Measurements from ENCODE around the gene ARVCF.

Gene ARVCF

DNA sequence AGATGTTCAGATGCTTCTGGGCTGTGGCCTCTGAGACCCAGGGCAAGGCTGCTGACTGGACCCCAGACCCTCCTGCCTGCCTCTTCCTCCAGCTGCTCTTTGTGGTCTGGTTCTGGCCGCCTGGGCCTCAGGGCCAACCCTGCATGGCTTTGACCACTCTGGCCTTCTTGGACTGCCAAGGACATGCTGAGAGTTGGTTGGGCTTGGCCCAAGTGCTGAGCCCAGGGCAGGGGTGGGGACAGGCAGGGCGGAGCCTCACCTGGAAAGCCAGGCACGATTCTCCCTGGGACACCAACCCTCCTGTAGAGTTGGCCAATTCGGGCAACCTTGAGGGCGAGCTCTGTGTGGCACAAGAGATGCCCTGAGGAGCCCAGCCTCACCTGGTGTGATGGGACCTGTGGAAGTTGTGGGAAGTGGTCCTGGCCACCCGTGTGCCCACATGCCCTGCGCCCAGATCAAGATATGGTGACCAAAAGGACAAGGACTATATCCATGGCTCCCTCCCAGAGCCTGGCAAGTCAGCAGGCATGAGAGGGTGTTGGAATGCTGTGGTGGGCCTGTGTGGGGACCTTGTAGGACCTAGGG lies 15.9 kb upstream of the ARVCF start:
- Histone ChIP-seq H3K9me3 (ENCODE audit: low read length) (no peaks in the 10 kb centered on the region), H3K4me1 (ENCODE audit: insufficient read depth, low read length) (no peaks in the 10 kb centered on the region), H2AFZ (ENCODE audit: low read depth, low read length) (no peak overlapping the region), H3K27me3 (ENCODE audit: insufficient read depth, low read length) (no peaks in the 10 kb centered on the region), H3K36me3 (ENCODE audit: insufficient read depth, low read length) (no peaks in the 10 kb centered on the region), H3K4me3 (ENCODE audit: low read length) (no peak overlapping the region)

DNA sequence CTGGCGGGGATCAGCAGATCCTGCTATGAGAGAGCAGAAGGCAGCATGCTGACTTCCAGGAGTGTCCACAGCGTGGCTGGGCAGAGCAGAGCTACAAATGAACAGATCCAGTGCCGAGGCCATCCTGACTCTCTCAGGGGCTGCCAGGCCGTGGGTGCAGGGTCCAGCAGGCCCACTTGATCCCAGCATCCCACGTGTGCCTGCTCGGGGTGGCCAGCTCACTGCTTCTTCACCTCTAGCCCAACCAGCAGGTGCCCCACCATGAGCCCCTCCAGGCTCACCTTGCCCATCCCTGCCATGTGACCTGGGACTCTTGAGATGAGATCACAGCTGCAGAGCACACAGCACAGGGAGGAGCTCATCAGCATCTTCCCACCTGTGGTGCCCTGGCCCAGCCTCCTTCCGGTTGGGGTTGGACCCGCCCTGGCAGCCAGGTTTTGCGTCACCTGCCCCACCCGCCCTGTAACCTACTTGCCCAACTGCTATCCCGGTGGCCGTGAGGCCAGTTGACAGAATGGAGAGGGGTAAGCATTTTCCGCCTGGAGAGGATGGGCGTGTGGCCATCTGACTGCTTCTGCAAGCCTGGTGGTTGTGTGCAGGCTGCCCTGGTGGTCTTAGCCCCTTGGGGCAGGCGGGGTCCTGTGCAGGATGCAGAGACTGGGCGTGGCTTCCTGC lies 15.2 kb upstream of the ARVCF start:
- Histone ChIP-seq H3K4me3 (ENCODE audit: low read length) (no peak overlapping the region), H2AFZ (ENCODE audit: low read depth, low read length) (no peak overlapping the region), H3K36me3 (ENCODE audit: insufficient read depth, low read length) (no peaks in the 10 kb centered on the region), H3K9me3 (ENCODE audit: low read length) (no peaks in the 10 kb centered on the region), H3K27me3 (ENCODE audit: insufficient read depth, low read length) (no peaks in the 10 kb centered on the region), H3K4me1 (ENCODE audit: insufficient read depth, low read length) (no peaks in the 10 kb centered on the region)

DNA sequence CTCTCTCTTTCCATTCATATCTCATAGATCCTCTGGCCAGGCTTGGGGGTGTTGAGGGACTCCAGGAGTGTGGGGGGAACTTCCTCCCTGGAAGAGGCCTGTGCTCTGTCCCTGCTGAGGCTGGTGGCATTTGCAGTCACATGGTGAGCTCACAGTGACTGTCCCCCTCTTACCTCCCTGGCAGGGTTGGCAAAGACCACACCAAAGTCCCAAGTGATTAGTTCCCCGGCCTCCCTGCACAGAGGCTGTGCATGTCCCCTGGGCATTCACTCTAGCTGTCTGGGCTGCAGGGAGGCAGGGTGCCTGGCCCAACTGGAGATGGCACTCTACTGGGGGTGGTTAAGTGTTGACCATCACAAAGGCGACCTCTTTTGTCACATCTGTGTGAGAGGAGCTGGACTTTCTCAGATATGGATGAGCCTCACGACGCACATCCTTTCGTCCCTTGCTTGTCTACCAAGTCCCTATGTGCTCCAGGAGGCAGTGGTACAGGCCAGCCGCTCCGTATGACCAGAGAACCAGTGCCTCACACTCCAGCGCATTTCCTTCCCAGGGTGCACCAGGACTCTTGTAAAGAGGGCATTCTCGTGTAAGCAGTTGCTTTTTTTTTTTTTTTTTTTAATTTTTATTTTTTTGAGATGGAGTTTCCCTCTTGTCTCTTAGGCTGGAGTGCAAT lies 13.1 kb upstream of the ARVCF start:
- Histone ChIP-seq H2AFZ (ENCODE audit: low read depth, low read length) (no peak overlapping the region), H3K4me3 (ENCODE audit: low read length) (no peak overlapping the region), H3K27me3 (ENCODE audit: insufficient read depth, low read length) (no peaks in the 10 kb centered on the region), H3K4me1 (ENCODE audit: insufficient read depth, low read length) (no peaks in the 10 kb centered on the region), H3K36me3 (ENCODE audit: insufficient read depth, low read length) (no peaks in the 10 kb centered on the region), H3K9me3 (ENCODE audit: low read length) (peaks cover 2% of the 10 kb centered on the region)

DNA sequence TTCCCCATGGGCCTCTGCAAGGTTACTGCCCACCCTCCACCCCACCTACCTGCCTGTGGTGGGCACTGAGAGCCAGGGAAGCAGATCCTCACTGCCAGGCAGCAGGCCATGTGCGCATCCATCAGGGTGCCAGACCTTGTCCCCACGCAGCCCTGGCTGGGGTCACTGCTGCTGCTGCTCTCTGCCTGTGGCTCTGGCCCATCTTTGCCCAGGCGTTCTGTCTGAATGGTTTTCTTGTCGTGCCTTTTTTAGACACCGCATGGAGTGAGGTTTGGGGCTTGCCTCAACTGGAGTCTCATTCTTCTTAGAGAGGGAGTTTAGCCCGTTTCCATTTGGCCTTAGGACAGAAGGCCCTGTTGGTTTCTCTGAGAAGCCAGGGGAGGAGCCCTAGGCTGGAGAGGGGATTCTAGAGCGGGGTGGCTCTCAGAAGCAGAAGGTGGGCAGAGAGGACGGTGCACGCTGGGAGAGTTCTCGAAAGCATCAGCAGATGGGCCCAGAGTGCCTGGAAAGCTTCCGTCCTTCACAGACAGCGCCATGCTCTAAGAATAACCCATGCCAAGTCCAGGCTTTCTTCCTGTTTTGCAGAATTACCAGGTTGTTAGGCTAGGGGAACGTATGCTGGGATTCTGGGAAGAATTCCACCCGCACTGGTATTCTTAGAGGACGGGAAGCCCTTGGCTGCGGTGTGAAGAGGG lies 12.4 kb upstream of the ARVCF start:
- Histone ChIP-seq H2AFZ (ENCODE audit: low read depth, low read length) (no peak overlapping the region), H3K27me3 (ENCODE audit: insufficient read depth, low read length) (no peaks in the 10 kb centered on the region), H3K9me3 (ENCODE audit: low read length) (peaks cover 2% of the 10 kb centered on the region), H3K4me3 (ENCODE audit: low read length) (no peak overlapping the region), H3K4me1 (ENCODE audit: insufficient read depth, low read length) (no peaks in the 10 kb centered on the region), H3K36me3 (ENCODE audit: insufficient read depth, low read length) (no peaks in the 10 kb centered on the region)

DNA sequence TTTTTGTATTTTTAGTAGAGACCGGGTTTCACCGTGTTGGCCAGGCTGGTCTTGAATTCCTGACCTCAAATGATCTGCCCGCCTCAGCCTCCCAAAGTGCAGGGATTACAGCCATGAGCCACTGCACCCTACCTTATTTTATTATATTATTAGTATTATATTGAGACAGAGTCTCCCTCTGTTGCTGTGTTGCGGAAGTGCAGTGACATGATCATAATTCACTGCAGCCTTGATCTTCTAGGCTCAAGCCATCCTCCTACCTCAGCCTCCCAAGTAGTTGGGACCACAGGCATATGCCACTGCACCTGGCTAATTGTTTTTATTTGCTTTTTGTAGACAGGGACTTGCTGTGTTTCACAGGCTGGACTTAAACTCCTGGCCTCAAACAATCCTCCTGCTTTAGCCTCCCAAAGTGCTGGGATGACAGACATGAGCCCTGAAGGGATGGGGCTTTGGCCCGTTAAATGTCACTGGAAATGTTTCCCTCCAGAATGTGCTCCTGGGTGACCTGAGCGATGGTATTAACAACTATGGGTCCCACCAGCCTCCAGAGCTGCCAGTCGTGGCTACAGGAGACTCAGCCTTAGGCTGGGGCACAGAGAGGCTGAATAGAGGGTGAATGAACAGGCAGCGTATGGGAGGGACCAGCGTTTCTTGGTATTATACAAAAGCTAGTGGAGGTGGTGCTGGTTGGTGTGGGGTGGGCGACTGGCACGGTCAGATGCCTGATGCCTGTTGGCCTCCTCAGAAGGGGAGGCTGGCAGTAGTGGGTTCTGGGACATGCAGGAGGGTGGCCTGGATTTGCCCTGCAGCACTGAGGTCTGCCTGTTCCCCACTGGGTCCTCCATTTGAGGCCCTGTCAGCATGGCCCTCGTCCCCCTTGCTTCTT lies 11.6 kb upstream of the ARVCF start:
- no peak overlapping the region for H2AFZ ChIP-seq (ENCODE audit: low read depth, low read length)
- peaks cover 2% of the 10 kb centered on the region for H3K9me3 ChIP-seq (ENCODE audit: low read length)
- no peaks in the 10 kb centered on the region for H3K4me1 ChIP-seq (ENCODE audit: insufficient read depth, low read length)
- no peak overlapping the region for H3K4me3 ChIP-seq (ENCODE audit: low read length)
- H3K27me3 ChIP-seq (ENCODE audit: insufficient read depth, low read length), result no peaks in the 10 kb centered on the region
- H3K36me3 ChIP-seq (ENCODE audit: insufficient read depth, low read length), result no peaks in the 10 kb centered on the region

DNA sequence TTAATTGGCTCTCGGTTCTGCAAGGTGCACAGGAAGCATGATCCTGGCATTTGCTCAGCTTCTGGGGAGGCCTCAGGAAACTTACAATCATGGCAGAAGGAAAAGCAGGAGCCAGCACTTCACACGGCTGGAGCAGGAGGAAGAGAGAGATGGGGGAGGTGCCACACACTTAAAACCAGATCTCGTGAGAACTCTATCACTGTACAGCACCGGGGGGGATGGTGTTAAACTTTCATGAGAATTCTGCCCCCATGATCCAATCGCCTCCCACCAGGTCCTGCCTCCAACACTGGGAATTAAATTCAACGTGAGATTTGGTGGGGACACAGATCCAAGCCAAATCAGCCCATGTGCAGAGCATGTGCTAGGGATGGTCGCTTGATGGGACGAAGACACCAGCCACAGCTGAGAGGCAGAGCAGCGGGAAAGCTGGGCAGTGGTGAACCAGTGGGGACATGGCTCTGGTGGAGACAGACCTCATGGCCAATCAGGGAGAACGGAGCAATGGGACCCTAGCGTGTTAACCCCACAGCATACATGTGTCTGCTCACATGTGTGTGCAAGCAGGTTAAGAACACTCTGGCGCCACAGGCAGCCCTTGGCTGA lies 10.5 kb upstream of the ARVCF start:
- H3K27me3 ChIP-seq (ENCODE audit: insufficient read depth, low read length), result no peaks in the 10 kb centered on the region

DNA sequence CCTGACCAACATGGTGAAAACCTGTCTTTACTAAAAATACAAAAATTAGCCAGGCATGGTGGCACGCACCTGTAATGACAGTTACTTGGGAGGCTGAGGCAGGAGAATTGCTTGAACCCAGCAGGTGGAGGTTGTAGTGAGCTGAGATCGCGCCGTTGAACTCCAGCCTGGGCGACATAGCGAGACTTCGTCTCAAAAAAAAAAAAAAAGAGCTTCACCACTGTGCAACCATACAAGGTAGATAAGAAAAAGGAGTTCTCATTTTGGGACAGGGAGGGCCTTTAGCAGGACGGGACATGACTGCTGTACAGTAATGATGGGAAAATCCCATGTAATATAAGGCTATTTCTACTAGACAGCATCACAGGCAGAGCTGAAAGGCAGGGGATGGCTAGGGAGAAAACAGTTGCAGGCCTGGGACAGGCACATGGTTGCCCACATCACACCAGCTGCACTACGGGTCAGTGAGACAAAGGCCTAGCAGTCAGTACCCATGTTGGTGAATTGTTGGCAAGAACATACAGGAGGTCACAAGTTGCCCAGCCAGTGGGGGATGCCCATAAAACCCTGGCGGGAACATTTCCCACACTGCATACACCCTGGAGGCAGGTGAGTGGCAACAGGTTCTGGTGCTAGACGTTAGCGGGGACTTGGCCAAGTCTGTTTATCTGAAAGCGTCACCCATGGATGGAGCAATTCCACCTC lies 9.7 kb upstream of the ARVCF start:
- no peak overlapping the region for H2AFZ ChIP-seq (ENCODE audit: low read depth, low read length)
- peaks cover 2% of the 10 kb centered on the region for H3K9me3 ChIP-seq (ENCODE audit: low read length)
- peaks cover 11% of the 10 kb centered on the region for H3K4me1 ChIP-seq (ENCODE audit: insufficient read depth, low read length)
- no peak overlapping the region for H3K4me3 ChIP-seq (ENCODE audit: low read length)
- no peaks in the 10 kb centered on the region for H3K27me3 ChIP-seq (ENCODE audit: insufficient read depth, low read length)
- no peaks in the 10 kb centered on the region for H3K36me3 ChIP-seq (ENCODE audit: insufficient read depth, low read length)

More for the DNA sequence above, 10.5 kb upstream of the ARVCF start:
- Histone ChIP-seq H3K36me3 (ENCODE audit: insufficient read depth, low read length) (no peaks in the 10 kb centered on the region), H3K9me3 (ENCODE audit: low read length) (peaks cover 2% of the 10 kb centered on the region), H3K4me1 (ENCODE audit: insufficient read depth, low read length) (peaks cover 4% of the 10 kb centered on the region), H3K4me3 (ENCODE audit: low read length) (no peak overlapping the region), H2AFZ (ENCODE audit: low read depth, low read length) (no peak overlapping the region)

DNA sequence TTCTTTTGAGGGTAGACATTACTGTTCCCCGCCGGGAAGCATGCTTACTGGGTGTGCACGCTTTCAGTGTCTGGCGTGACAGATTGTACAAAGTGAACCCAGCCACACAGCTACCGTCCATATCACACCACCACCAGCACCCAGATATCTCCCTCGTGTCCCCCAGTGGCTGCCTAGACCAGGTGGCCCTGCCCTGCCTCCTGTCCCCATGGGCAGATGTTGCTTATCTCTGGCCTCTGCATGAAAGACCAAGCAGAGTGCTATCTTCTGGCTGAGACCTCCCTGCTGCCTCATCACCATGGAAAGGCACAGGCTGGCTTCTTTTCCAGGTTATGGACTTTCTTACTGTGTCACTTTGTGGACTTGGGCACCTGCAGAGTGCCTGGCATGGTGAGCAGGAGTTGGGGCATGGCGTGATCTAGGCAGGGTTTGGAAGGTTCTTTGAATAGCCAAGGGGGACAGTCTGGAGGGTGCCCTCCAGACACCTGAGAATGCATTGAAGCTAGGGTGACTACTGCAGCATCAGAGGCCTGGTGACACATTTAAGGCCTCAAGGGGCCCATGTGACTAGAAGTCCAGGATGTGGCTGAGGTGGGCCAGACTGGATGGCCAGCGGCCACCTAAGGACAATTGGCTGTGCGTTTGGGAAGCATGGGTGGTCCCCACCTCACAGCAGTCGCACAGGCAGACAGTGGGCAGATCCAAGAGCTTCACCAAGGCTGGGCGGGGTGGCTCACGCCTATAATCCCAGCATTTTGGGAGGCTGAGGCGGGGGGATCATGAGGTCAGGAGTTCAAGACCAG lies 9.0 kb upstream of the ARVCF start:
- H3K9me3 ChIP-seq (ENCODE audit: low read length), result peaks cover 2% of the 10 kb centered on the region
- no peak overlapping the region for H3K4me3 ChIP-seq (ENCODE audit: low read length)
- no peaks in the 10 kb centered on the region for H3K36me3 ChIP-seq (ENCODE audit: insufficient read depth, low read length)
- no peak overlapping the region for H2AFZ ChIP-seq (ENCODE audit: low read depth, low read length)
- peaks cover 15% of the 10 kb centered on the region for H3K4me1 ChIP-seq (ENCODE audit: insufficient read depth, low read length)
- no peaks in the 10 kb centered on the region for H3K27me3 ChIP-seq (ENCODE audit: insufficient read depth, low read length)

DNA sequence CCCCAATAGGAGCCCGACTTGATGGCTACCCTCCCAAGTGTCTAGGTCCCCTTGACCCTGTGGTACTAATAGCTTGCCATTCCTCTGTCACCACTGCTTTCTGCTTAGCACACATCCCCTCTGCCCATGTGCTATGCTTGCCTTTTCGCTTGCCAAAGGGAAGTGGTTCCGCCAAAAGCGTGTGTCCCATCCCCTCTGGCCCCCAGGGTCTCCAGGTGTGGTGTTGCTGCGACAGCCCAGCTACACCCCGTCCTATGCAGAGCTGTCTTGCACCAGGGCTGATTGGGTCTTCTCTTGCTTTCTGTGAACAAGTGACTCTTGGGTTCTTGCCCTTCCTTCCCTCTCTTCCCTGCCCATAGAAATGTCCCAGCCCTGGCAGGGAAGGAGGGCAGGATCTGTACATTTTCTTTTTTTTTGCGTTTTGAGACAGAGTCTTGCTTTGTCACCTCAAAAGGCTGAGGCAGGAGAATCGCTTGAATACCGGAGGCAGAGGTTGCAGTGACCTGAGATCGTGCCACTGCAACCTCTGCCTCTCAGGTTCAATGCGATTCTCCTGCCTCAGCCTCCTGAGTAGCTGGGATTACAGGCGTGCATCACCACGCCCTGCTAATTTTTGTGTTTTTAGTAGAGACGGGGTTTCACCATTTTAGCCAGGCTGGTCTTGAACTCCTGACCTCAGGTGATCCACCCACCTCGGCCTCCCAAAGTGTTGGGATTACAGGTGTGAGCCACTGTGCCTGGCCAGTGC lies 8.2 kb upstream of the ARVCF start:
- Histone ChIP-seq H3K9me3 (ENCODE audit: low read length) (peaks cover 2% of the 10 kb centered on the region), H3K27me3 (ENCODE audit: insufficient read depth, low read length) (peaks cover 3% of the 10 kb centered on the region), H3K4me3 (ENCODE audit: low read length) (no peak overlapping the region), H3K36me3 (ENCODE audit: insufficient read depth, low read length) (no peaks in the 10 kb centered on the region), H2AFZ (ENCODE audit: low read depth, low read length) (no peak overlapping the region), H3K4me1 (ENCODE audit: insufficient read depth, low read length) (peaks cover 19% of the 10 kb centered on the region)

DNA sequence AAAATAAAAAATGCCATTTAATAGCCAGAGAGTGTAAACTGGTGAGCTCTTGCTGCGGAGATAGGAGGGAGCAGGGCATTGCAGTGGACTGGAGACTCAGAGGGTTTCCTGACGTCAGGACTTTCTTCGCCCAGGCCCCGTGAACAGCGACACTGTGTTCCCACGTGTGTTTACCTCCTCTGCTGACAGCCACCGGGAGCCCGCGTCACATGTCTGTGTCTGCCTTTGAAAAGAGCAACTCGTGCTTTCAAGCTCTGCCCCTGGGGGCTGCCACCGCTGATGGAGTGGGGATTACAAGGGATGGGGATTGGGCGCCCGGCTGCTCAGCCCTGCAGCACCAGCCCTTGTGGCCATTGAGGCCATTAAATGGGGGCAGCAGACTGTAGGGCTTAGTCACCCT lies 7.6 kb upstream of the ARVCF start:
- Histone ChIP-seq H3K4me3 (ENCODE audit: low read length) (no peak overlapping the region), H2AFZ (ENCODE audit: low read depth, low read length) (no peak overlapping the region), H3K36me3 (ENCODE audit: insufficient read depth, low read length) (no peaks in the 10 kb centered on the region), H3K9me3 (ENCODE audit: low read length) (peaks cover 2% of the 10 kb centered on the region), H3K4me1 (ENCODE audit: insufficient read depth, low read length) (peaks cover 19% of the 10 kb centered on the region), H3K27me3 (ENCODE audit: insufficient read depth, low read length) (peaks cover 9% of the 10 kb centered on the region)
